Testis (tissue), 3 donors: Measurements from ENCODE around the gene SEZ6. TPM values are rescaled to one million over a fixed set of nuclear protein-coding genes. Genes with fewer than 3 reads are reported as not detected.
"Not testable (repeated sequence)": the region's sequence is repeated elsewhere in the genome, so short reads cannot be mapped to it uniquely, and the experiment has no call there.

ENCODE experiments used
- DNase-seq: peaks from one replicate; pipeline ENCODE4 v3.0.0-alpha.2; 2019
- H3K27ac ChIP-seq, 2 donors: fragments of 200-600 bp; sonication (generic); one replicate each; pipeline ENCODE4 v1.5.1; 2019
- H3K27me3 ChIP-seq: fragments of 200-600 bp; sonication (generic); one replicate; pipeline ENCODE4 v1.5.1; 2019
- H3K36me3 ChIP-seq: fragments of 200-600 bp; sonication (generic); one replicate; pipeline ENCODE4 v1.5.1; 2017; ENCODE audit warnings: low read depth; ENCODE audit errors: missing control alignments
- H3K4me1 ChIP-seq: fragments of 200-600 bp; sonication (generic); one replicate; pipeline ENCODE4 v1.5.1; 2019
- H3K4me3 ChIP-seq, 2 donors: fragments of 200-600 bp; sonication (generic); one replicate each; pipeline ENCODE4 v1.5.1; 2017 to 2019
- H3K9me3 ChIP-seq: fragments of 200-600 bp; sonication (generic); one replicate; pipeline ENCODE4 v1.5.1; 2017
- POLR2A ChIP-seq: fragments of 450-650 bp; IDR thresholded peaks from one replicate; pipeline ENCODE4 v1.6.1; 2017; ENCODE audit warnings: antibody characterized with exemption, mild to moderate bottlenecking, moderate library complexity
- WGBS, 2 donors: methylation state at CpG; one replicate each; pipeline ENCODE4 v1.1.5; 2018; 5-methylcytosine and 5-hydroxymethylcytosine counted together
- intact Hi-C: fragments of 100-400 bp; cut with DNase I; formaldehyde crosslinking; loops from one replicate; pipeline ENCODE4 v1.15.1; 2023; ENCODE audit warnings: low total_unique reads
- polyA plus RNA-seq: library from polyadenylated mRNA; stranded (reverse); fragments of 350-450 nt; fragmentation: Illumina TruSeq; extraction: RNeasy Lipid Tissue Mini Kit (QIAGEN cat#74804); gene quantifications from one replicate; pipeline ENCODE4 v1.2.3, GENCODE V29; 2014; ENCODE audit warnings: low read depth, low replicate concordance; ENCODE audit not compliant: insufficient read depth
- total RNA-seq, 2 donors: library from RNA; depleted of rRNA; stranded (reverse); fragments of >200 nt; gene quantifications; one replicate each; pipeline ENCODE4 v1.2.3, GENCODE V29; 2016
- TF ChIP-seq, protein P1 (sequence below), 3 experiments: fragments of 450-650 bp in 2 of 3; fragments of 200-600 bp in 1 of 3; sonication (generic) in 1 of 3; IDR thresholded peaks; one replicate each; pipeline ENCODE4 v1.5.1; 2016 to 2019; ENCODE audit warnings: antibody characterized with exemption in 3 of 3, mild to moderate bottlenecking in 2 of 3, moderate library complexity in 1 of 3

The SEZ6 gene
- total and polyA plus RNA-seq, 3 donors from 2014 or later = 0.53 to 2.1 (median 0.79) TPM

GRCh38 chr17:28937044-28937729 lies 68.6 kb downstream of the SEZ6 start:
- no peak overlapping the region for H3K27ac ChIP-seq
- no peak for DNase-seq
- no peaks in the 10 kb centered on the region for H3K9me3 ChIP-seq
- TF ChIP-seq, protein P1, sequence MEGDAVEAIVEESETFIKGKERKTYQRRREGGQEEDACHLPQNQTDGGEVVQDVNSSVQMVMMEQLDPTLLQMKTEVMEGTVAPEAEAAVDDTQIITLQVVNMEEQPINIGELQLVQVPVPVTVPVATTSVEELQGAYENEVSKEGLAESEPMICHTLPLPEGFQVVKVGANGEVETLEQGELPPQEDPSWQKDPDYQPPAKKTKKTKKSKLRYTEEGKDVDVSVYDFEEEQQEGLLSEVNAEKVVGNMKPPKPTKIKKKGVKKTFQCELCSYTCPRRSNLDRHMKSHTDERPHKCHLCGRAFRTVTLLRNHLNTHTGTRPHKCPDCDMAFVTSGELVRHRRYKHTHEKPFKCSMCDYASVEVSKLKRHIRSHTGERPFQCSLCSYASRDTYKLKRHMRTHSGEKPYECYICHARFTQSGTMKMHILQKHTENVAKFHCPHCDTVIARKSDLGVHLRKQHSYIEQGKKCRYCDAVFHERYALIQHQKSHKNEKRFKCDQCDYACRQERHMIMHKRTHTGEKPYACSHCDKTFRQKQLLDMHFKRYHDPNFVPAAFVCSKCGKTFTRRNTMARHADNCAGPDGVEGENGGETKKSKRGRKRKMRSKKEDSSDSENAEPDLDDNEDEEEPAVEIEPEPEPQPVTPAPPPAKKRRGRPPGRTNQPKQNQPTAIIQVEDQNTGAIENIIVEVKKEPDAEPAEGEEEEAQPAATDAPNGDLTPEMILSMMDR (IDR thresholded peaks at IDR 0.05) = no peak
- TF ChIP-seq POLR2A = no peak
- H3K4me1 ChIP-seq = peaks cover 20% of the 10 kb centered on the region
- H3K36me3 ChIP-seq = no peaks in the 10 kb centered on the region
- WGBS, 2 donors = 81 to 82% methylated on average over 5 of the region's 5 CpGs
- no peaks in the 10 kb centered on the region for H3K27me3 ChIP-seq
- H3K4me3 ChIP-seq = no peak overlapping the region
- intact Hi-C loops = no loop called here

GRCh38 chr17:28935744-28936460 lies 69.9 kb downstream of the SEZ6 start:
- WGBS, 2 donors = 89 to 93% methylated on average over 8 of the region's 8 CpGs
- no peak for DNase-seq
- no peaks in the 10 kb centered on the region for H3K27me3 ChIP-seq
- no peaks in the 10 kb centered on the region for H3K9me3 ChIP-seq
- intact Hi-C loops = no loop called here
- no peak overlapping the region for H3K4me3 ChIP-seq
- TF ChIP-seq, protein P1 (IDR thresholded peaks at IDR 0.05) = no peak
- no peak for TF ChIP-seq POLR2A
- H3K4me1 ChIP-seq = peaks cover 20% of the 10 kb centered on the region
- no peaks in the 10 kb centered on the region for H3K36me3 ChIP-seq
- no peak overlapping the region for H3K27ac ChIP-seq

GRCh38 chr17:28934508-28934907 lies 71.3 kb downstream of the SEZ6 start:
- intact Hi-C loops, DNase-seq, H3K4me1 ChIP-seq, H3K27me3 ChIP-seq, H3K36me3 ChIP-seq, H3K4me3 ChIP-seq, H3K27ac ChIP-seq, H3K9me3 ChIP-seq: not testable (repeated sequence)
- 97% methylated on average over 8 of the region's 8 CpGs for WGBS, 2 donors

DNA sequence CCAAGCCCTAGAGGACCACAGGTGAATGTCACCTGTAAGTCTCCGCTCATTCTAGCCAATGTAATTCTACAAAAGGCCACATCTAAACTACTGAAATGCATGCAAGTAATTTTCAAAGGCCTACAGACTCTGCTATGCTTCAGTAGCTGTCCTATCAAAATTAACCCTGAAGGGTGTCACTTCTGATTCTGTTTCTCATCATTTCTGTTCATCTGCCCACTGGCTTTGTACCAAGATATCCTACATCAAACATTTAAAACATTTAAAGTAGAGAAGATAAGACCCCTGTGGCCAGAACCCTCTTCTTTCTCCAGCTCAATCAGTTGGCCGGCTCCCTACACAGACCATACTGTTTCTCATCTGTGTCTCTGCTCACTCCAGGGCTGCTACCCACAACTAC lies 76.0 kb downstream of the SEZ6 start:
- WGBS, 2 donors = 88 to 97% methylated on average over 2 of the region's 2 CpGs
- H3K4me3 ChIP-seq = no peak overlapping the region
- no peaks in the 10 kb centered on the region for H3K36me3 ChIP-seq
- no peaks in the 10 kb centered on the region for H3K27me3 ChIP-seq
- no peak overlapping the region for H3K27ac ChIP-seq
- H3K4me1 ChIP-seq = no peaks in the 10 kb centered on the region
- no peaks in the 10 kb centered on the region for H3K9me3 ChIP-seq
- DNase-seq = no peak
- TF ChIP-seq, protein P1 (IDR thresholded peaks at IDR 0.05) = no peak
- TF ChIP-seq POLR2A = no peak
- intact Hi-C loops = no loop called here

- no peak for DNase-seq
- Histone ChIP-seq H3K4me3 (no peak overlapping the region), H3K4me1 (no peaks in the 10 kb centered on the region), H3K27me3 (no peaks in the 10 kb centered on the region), H3K27ac (no peak overlapping the region), H3K9me3 (no peaks in the 10 kb centered on the region), H3K36me3 (no peaks in the 10 kb centered on the region)
- WGBS, 2 donors = 95 to 98% methylated on average over 2 of the region's 2 CpGs
- TF ChIP-seq POLR2A = no peak
- TF ChIP-seq, protein P1 (IDR thresholded peaks at IDR 0.05) = no peak
- intact Hi-C loops = no loop called here
These were observed 77.8 kb downstream of the SEZ6 start for GRCh38 chr17:28928061-28928460.
